GM19467 (cell line): ENCODE data around the gene RAD50.
"Not testable (repeated sequence)": the region's sequence is repeated elsewhere in the genome, so short reads cannot be mapped to it uniquely, and the experiment has no call there.

Experiments
- ATAC-seq: cut with Tn5 transposase; IDR thresholded peaks from one replicate; pipeline ENCODE4 v1.9.1; 2021; ENCODE audit warnings: mild to moderate bottlenecking, moderate library complexity; ENCODE audit not compliant: unreplicated experiment

The RAD50 gene

GRCh38 chr5:132556153-132556762 is 519 bp upstream of the RAD50 start:
- ATAC-seq: no peak

GRCh38 chr5:132557478-132558172 is 848 bp downstream of the RAD50 start:
- ATAC-seq: no peak

- no peak for ATAC-seq
These were observed 2.7 kb downstream of the RAD50 start for GRCh38 chr5:132559383-132560060.

- ATAC-seq: no peak
These were observed 4.8 kb downstream of the RAD50 start for GRCh38 chr5:132561601-132562000.

GRCh38 chr5:132564555-132564954 is 7.8 kb downstream of the RAD50 start:
- not testable (repeated sequence) for ATAC-seq

- ATAC-seq: no peak
These were observed 9.9 kb downstream of the RAD50 start for GRCh38 chr5:132566657-132567056.

- ATAC-seq: no peak
These were observed 19.3 kb downstream of the RAD50 start for GRCh38 chr5:132576123-132576522.

- not testable (repeated sequence) for ATAC-seq
These were observed 27.8 kb downstream of the RAD50 start for GRCh38 chr5:132584560-132584959.

- ATAC-seq: no peak
These were observed 29.3 kb downstream of the RAD50 start for GRCh38 chr5:132586063-132586462.

GRCh38 chr5:132589467-132589866 is 32.7 kb downstream of the RAD50 start:
- ATAC-seq: no peak

- ATAC-seq: no peak
These were observed 34.4 kb downstream of the RAD50 start for GRCh38 chr5:132591145-132591544.

GRCh38 chr5:132592521-132592920 is 35.7 kb downstream of the RAD50 start:
- no peak for ATAC-seq

GRCh38 chr5:132594170-132594569 is 37.4 kb downstream of the RAD50 start:
- ATAC-seq: no peak

GRCh38 chr5:132595624-132596023 is 38.8 kb downstream of the RAD50 start:
- no peak for ATAC-seq

- ATAC-seq: no peak
These were observed 44.4 kb downstream of the RAD50 start for GRCh38 chr5:132601071-132601728.

GRCh38 chr5:132607095-132607494 is 50.3 kb downstream of the RAD50 start:
- no peak for ATAC-seq

GRCh38 chr5:132608107-132608506 is 51.3 kb downstream of the RAD50 start:
- ATAC-seq: no peak

- no peak for ATAC-seq
These were observed 55.2 kb downstream of the RAD50 start for GRCh38 chr5:132611965-132612364.

GRCh38 chr5:132612846-132613245 is 56.1 kb downstream of the RAD50 start:
- no peak for ATAC-seq

- ATAC-seq: no peak
These were observed 64.9 kb downstream of the RAD50 start for GRCh38 chr5:132621699-132622098.

GRCh38 chr5:132622608-132623007 is 65.8 kb downstream of the RAD50 start:
- no peak for ATAC-seq

GRCh38 chr5:132627470-132627869 is 70.7 kb downstream of the RAD50 start:
- ATAC-seq: no peak
